A673 (cell line): ENCODE measurements around the gene BLTP1.

Experiments used
- CTCF ChIP-seq: fragments of 300-800, 200-600 bp; sonication (generic); conservative IDR thresholded peaks from 2 replicates; pipeline ENCODE4 v1.5.1; 2017; ENCODE audit warnings: low read depth, mild to moderate bottlenecking, antibody characterized with exemption, low read length, moderate library complexity, mixed read lengths
- EZH2 ChIP-seq: fragments of 200-600 bp; sonication (generic); IDR thresholded peaks from 2 replicates; pipeline ENCODE4 v1.6.1; 2017; ENCODE audit warnings: borderline replicate concordance, low read depth, mild to moderate bottlenecking, mixed read lengths, antibody characterized with exemption, low read length; ENCODE audit not compliant: poor library complexity, severe bottlenecking

- TF ChIP-seq CTCF (no peak), EZH2 (no peak)
Observed at GRCh38 chr4:122139139-122139538, 13.0 kb upstream of the BLTP1 start.
